Measurements from ENCODE around the gene PCED1B.

Gene PCED1B

DNA sequence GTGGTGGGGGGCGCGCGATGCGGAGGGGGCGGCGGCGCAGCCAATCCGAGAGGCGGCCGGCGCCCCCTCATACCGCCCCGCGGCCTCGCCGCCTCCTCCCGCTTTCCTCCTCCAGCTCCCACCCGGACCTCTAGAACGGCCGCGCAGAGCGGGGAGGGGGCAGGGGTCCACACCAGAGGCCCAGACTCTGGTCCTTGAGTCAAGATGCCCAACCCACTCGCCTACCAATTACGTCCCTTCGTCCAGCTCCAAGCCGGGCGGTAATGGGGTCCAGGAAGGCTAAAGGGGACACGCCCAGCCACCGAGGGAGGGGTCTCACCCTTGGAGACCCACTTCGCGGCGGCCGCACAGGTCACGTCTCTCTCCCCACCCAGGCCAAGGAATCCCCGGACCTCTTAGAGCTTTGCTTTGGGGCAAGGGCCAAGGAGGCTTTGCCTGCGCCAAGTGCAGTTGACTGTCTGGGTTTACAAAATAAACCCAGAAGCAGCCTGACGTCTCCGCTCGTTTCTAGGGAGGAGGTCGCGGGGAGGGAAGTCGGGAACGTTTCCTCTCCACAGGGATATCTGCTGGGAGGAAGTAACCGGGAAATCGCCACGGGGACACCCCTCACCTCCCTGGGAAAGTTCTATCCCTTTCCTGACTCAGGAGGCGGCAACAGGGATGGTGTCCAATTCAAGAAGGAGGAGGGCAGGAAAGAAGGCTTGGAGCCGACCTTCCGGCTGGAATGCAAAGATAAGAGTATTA lies 732 bp downstream of the PCED1B start:
- H3K27me3 ChIP-seq (ENCODE audit: insufficient read depth, low read length, poor library complexity): no peaks in the 10 kb centered on the region
- peak overlapping the region; percentile 81 for H3K4me3 ChIP-seq (ENCODE audit: low read length)
- peak overlapping the region; percentile 65 for H3K4ac ChIP-seq (ENCODE audit: low read depth, low read length)
- peak; percentile 87 for DNase-seq
- peak overlapping the region; percentile 77 for H3K4me2 ChIP-seq (ENCODE audit: low read length)
- no peak overlapping the region for H4K5ac ChIP-seq (ENCODE audit: low read length)
- peak overlapping the region; percentile 89 for H3K9ac ChIP-seq (ENCODE audit: low read length)
- H3K79me2 ChIP-seq (ENCODE audit: control insufficient read depth, insufficient read depth, low read length): peaks cover 24% of the 10 kb centered on the region
- peaks cover 22% of the 10 kb centered on the region for H3K4me1 ChIP-seq (ENCODE audit: control insufficient read depth, low read depth, low read length)
- H4K8ac ChIP-seq (ENCODE audit: low read depth, low read length): peak overlapping the region; percentile 60
- H2BK120ac ChIP-seq (ENCODE audit: low read depth, low read length): peak overlapping the region; percentile 91
- peak overlapping the region; percentile 93 for H3K56ac ChIP-seq (ENCODE audit: low read length)
- no peak overlapping the region for H3K23ac ChIP-seq (ENCODE audit: low read length)
- peak overlapping the region; percentile 94 for H3K18ac ChIP-seq (ENCODE audit: low read length)
- H2BK5ac ChIP-seq (ENCODE audit: low read length): peak overlapping the region; percentile 87
- peak overlapping the region; percentile 92 for H3K27ac ChIP-seq (ENCODE audit: low read depth, low read length)
- H3K36me3 ChIP-seq (ENCODE audit: control insufficient read depth, insufficient read depth, low read length): peaks cover 3% of the 10 kb centered on the region
- H2BK15ac ChIP-seq (replicated peaks; ENCODE audit: low read depth): no peak overlapping the region
- H3K79me1 ChIP-seq (ENCODE audit: low read length): peaks cover 12% of the 10 kb centered on the region
- H2AK5ac ChIP-seq (ENCODE audit: low read length): no peak overlapping the region
- whole genome bisulfite sequencing (ENCODE audit: extremely low coverage, insufficient coverage, low lambda C conversion rate): no CpG with 5 or more reads among the region's 49 CpGs

DNA sequence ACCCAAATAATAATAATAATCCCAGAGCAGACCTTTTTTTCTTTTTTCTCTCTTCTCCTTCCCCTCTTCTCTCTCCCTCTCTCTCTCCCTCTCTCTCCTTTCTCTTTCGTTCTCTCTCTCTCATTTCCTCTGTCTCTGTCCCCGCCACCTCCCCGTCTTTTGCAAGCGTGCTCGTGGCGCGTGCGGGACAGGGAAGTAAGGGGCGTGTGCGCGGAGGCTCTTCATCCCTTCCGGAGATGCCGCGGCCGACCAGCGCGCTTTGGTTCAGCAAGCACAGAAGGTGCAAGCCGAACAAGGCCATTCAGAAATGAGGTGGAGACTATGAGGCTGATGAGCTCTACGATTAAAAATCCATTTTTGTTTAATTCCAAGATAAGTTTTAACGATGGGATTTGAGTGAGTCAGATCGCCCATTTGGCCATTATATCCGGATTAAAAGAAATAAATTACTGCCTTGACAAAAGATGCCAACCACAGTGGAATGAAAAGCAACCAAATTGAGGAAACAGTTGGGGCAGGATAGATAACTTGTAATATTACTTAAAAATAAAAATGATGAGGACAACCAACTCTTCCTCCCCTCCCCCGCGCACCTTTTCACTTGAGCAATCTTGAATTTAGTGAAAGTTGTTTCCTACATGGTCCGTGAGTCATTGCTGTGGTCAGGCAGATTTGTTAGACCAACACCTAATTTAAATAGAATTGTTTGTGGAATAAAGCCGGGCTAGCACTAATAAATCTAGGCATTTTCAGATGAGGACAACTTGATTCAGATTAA lies 1.5 kb downstream of the PCED1B start:
- Histone ChIP-seq H3K18ac (ENCODE audit: low read length) (peak overlapping the region; percentile 94), H4K5ac (ENCODE audit: low read length) (no peak overlapping the region), H3K4me1 (ENCODE audit: control insufficient read depth, low read depth, low read length) (peaks cover 24% of the 10 kb centered on the region), H3K79me2 (ENCODE audit: control insufficient read depth, insufficient read depth, low read length) (peaks cover 24% of the 10 kb centered on the region), H3K4me3 (ENCODE audit: low read length) (peak overlapping the region; percentile 81), H3K9ac (ENCODE audit: low read length) (peak overlapping the region; percentile 89), H3K23ac (ENCODE audit: low read length) (peak overlapping the region; percentile 49), H2BK15ac (replicated peaks; ENCODE audit: low read depth) (no peak overlapping the region), H3K4me2 (ENCODE audit: low read length) (peak overlapping the region; percentile 77), H3K56ac (ENCODE audit: low read length) (peak overlapping the region; percentile 93), H4K8ac (ENCODE audit: low read depth, low read length) (no peak overlapping the region), H3K27me3 (ENCODE audit: insufficient read depth, low read length, poor library complexity) (no peaks in the 10 kb centered on the region), H3K4ac (ENCODE audit: low read depth, low read length) (no peak overlapping the region), H3K79me1 (ENCODE audit: low read length) (peaks cover 12% of the 10 kb centered on the region), H2BK120ac (ENCODE audit: low read depth, low read length) (no peak overlapping the region), H2AK5ac (ENCODE audit: low read length) (no peak overlapping the region), H3K27ac (ENCODE audit: low read depth, low read length) (peak overlapping the region; percentile 92), H2BK5ac (ENCODE audit: low read length) (peak overlapping the region; percentile 95), H3K36me3 (ENCODE audit: control insufficient read depth, insufficient read depth, low read length) (peaks cover 3% of the 10 kb centered on the region)
- WGBS (ENCODE audit: extremely low coverage, insufficient coverage, low lambda C conversion rate): no CpG with 5 or more reads among the region's 26 CpGs
- DNase-seq: peak; percentile 66

DNA sequence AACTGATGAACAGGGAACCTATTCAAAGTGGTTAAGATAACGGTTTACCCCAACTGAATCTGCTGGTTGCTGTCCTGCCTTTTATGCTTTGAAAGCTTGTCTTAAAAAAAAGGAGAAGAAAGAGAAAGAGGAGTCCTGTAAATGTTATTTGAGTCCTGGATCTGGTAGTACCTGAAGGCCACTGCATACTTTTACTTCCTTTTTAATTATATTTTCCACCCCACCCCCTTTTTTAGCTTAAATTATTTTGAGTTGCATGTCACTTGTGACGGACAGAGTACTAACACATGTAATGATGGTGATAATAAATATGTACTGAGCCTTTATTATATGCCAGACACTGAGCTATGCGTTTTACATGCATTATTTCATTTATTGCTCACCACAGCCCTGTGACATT lies 2.9 kb downstream of the PCED1B start:
- Histone ChIP-seq H3K4me3 (ENCODE audit: low read length) (no peak overlapping the region), H3K79me2 (ENCODE audit: control insufficient read depth, insufficient read depth, low read length) (peaks cover 21% of the 10 kb centered on the region), H3K4ac (ENCODE audit: low read depth, low read length) (no peak overlapping the region), H4K5ac (ENCODE audit: low read length) (no peak overlapping the region), H2BK5ac (ENCODE audit: low read length) (no peak overlapping the region), H3K79me1 (ENCODE audit: low read length) (peaks cover 12% of the 10 kb centered on the region), H3K18ac (ENCODE audit: low read length) (no peak overlapping the region), H2AK5ac (ENCODE audit: low read length) (no peak overlapping the region), H3K9ac (ENCODE audit: low read length) (no peak overlapping the region), H3K27me3 (ENCODE audit: insufficient read depth, low read length, poor library complexity) (no peaks in the 10 kb centered on the region), H3K4me2 (ENCODE audit: low read length) (no peak overlapping the region), H3K36me3 (ENCODE audit: control insufficient read depth, insufficient read depth, low read length) (peaks cover 3% of the 10 kb centered on the region), H3K27ac (ENCODE audit: low read depth, low read length) (peak overlapping the region; percentile 11), H3K4me1 (ENCODE audit: control insufficient read depth, low read depth, low read length) (peaks cover 23% of the 10 kb centered on the region), H2BK15ac (replicated peaks; ENCODE audit: low read depth) (peak overlapping the region; percentile 89), H4K8ac (ENCODE audit: low read depth, low read length) (no peak overlapping the region), H3K23ac (ENCODE audit: low read length) (no peak overlapping the region), H2BK120ac (ENCODE audit: low read depth, low read length) (no peak overlapping the region), H3K56ac (ENCODE audit: low read length) (no peak overlapping the region)
- no CpG with 5 or more reads among the region's 3 CpGs for WGBS (ENCODE audit: extremely low coverage, insufficient coverage, low lambda C conversion rate)
- no peak for DNase-seq

DNA sequence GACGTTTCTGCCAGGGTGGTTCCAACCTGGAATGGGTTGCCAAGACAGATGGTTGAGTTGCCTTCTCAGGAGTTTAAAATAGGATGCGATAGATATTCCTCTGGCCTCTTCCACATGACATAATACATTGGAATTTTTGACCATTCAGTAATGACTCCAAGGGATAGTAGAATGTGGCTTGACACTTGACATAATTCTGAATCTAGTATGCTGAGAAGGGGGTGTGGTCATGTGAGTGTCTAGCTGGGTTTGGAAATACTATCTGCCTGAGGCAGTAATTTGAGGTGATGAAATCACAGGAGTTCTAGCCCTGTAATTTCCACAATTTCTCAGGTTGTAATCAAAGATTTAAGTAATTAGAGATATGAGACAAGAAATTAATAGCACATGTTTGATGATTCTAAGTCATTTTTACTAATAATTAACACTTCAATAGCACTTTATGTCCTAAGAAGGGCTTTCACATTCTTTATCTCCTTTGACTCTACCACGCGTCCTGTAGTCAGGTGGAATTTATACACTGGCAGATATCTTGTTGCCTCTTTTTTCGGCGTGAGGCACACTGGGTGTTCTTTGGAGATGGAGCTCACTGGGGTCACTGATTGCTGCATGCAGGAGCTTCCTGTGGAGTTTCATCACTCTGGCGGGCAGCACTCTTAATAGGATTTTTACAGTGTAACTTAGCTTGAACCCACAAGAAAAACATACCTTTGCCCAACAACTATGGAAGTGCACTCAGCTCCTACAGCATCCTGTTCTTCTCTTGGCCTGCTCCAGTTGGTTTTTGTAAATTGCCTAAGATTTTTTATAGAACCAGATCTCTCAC lies 3.6 kb downstream of the PCED1B start:
- peak; percentile 54 for DNase-seq
- Histone ChIP-seq H4K5ac (ENCODE audit: low read length) (no peak overlapping the region), H3K4me2 (ENCODE audit: low read length) (no peak overlapping the region), H2BK5ac (ENCODE audit: low read length) (peak overlapping the region; percentile 3), H3K9ac (ENCODE audit: low read length) (no peak overlapping the region), H3K36me3 (ENCODE audit: control insufficient read depth, insufficient read depth, low read length) (peaks cover 2% of the 10 kb centered on the region), H3K18ac (ENCODE audit: low read length) (peak overlapping the region; percentile 82), H3K4ac (ENCODE audit: low read depth, low read length) (no peak overlapping the region), H4K8ac (ENCODE audit: low read depth, low read length) (no peak overlapping the region), H2BK120ac (ENCODE audit: low read depth, low read length) (peak overlapping the region; percentile 92), H3K27me3 (ENCODE audit: insufficient read depth, low read length, poor library complexity) (no peaks in the 10 kb centered on the region), H3K79me1 (ENCODE audit: low read length) (peaks cover 6% of the 10 kb centered on the region), H2BK15ac (replicated peaks; ENCODE audit: low read depth) (peak overlapping the region; percentile 89), H3K4me3 (ENCODE audit: low read length) (no peak overlapping the region), H3K23ac (ENCODE audit: low read length) (no peak overlapping the region), H3K27ac (ENCODE audit: low read depth, low read length) (peak overlapping the region; percentile 68), H2AK5ac (ENCODE audit: low read length) (no peak overlapping the region), H3K4me1 (ENCODE audit: control insufficient read depth, low read depth, low read length) (peaks cover 16% of the 10 kb centered on the region), H3K56ac (ENCODE audit: low read length) (peak overlapping the region; percentile 1), H3K79me2 (ENCODE audit: control insufficient read depth, insufficient read depth, low read length) (peaks cover 14% of the 10 kb centered on the region)
- no CpG with 5 or more reads among the region's 7 CpGs for WGBS (ENCODE audit: extremely low coverage, insufficient coverage, low lambda C conversion rate)

DNA sequence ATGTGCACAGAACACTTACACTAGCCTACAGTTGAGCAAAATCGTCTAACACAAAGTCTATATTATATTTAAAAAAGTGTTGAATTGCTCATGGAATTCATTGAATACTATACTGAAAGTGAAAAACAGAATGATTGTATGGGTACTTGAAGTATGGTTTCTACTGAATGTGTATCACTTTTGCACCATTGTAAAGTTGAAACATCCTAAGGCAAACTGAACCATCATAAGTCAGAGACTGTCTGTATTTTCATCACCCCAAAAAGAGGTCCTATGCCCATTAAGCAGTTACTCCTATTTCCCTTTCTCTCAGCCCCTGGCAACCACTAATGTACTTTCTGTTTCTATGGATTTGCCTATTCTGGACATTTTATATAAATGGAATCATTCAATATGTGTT lies 4.8 kb downstream of the PCED1B start:
- H4K5ac ChIP-seq (ENCODE audit: low read length): no peak overlapping the region
- H3K9ac ChIP-seq (ENCODE audit: low read length): no peak overlapping the region
- peaks cover 12% of the 10 kb centered on the region for H3K4me1 ChIP-seq (ENCODE audit: control insufficient read depth, low read depth, low read length)
- peak overlapping the region; percentile 59 for H2BK15ac ChIP-seq (replicated peaks; ENCODE audit: low read depth)
- H3K23ac ChIP-seq (ENCODE audit: low read length): no peak overlapping the region
- DNase-seq: no peak
- H3K36me3 ChIP-seq (ENCODE audit: control insufficient read depth, insufficient read depth, low read length): no peaks in the 10 kb centered on the region
- H3K79me1 ChIP-seq (ENCODE audit: low read length): peaks cover under 1% of the 10 kb centered on the region
- H3K4me3 ChIP-seq (ENCODE audit: low read length): no peak overlapping the region
- H2BK5ac ChIP-seq (ENCODE audit: low read length): no peak overlapping the region
- H3K18ac ChIP-seq (ENCODE audit: low read length): peak overlapping the region; percentile 83
- H2BK120ac ChIP-seq (ENCODE audit: low read depth, low read length): no peak overlapping the region
- no peak overlapping the region for H4K8ac ChIP-seq (ENCODE audit: low read depth, low read length)
- H3K4ac ChIP-seq (ENCODE audit: low read depth, low read length): peak overlapping the region; percentile 55
- H3K27me3 ChIP-seq (ENCODE audit: insufficient read depth, low read length, poor library complexity): no peaks in the 10 kb centered on the region
- no peak overlapping the region for H3K27ac ChIP-seq (ENCODE audit: low read depth, low read length)
- peaks cover 2% of the 10 kb centered on the region for H3K79me2 ChIP-seq (ENCODE audit: control insufficient read depth, insufficient read depth, low read length)
- no peak overlapping the region for H3K4me2 ChIP-seq (ENCODE audit: low read length)
- no peak overlapping the region for H2AK5ac ChIP-seq (ENCODE audit: low read length)
- peak overlapping the region; percentile 76 for H3K56ac ChIP-seq (ENCODE audit: low read length)
- WGBS (ENCODE audit: extremely low coverage, insufficient coverage, low lambda C conversion rate): no CpG with 5 or more reads among the region's 1 CpG

Data from mesendoderm (in vitro differentiated cells).